ENCODE measurements around the gene CFAP299.
A peak's percentile ranks its signal among the peaks of the same experiment; 100 is the strongest.

The CFAP299 gene

DNA sequence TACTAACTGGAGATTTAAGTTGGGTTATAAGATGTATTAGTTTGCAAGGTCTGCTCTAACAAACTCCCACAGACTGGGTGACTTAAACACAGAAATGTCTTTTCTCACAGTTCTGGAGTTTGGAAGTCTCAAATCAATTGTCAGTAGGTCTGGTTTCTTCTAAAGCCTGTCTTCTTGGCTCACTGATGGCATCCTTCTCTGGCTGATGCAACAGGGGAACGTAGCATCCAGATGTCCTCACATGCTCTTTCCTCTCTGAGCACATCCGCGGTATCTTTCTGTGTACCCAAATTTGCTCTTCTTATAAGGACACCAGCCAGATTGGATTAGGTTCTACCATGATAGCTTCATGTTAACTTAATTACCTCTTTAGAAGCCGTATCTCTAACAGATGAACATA is 631.8 kb downstream of the CFAP299 start:
- Histone ChIP-seq H3K27me3 (no peaks in the 10 kb centered on the region), H3K9me3 (replicated peaks in 1 of 11) (0 out of 22 replicates have a peak, but pooled peaks cover 0 to 5% (median 0%) of the 10 kb centered on the region in 11 experiments), H3K27ac (no peak overlapping the region), H3K4me1 (no peaks in the 10 kb centered on the region), H3K4me2 (no peak overlapping the region), H3K36me3 (no peaks in the 10 kb centered on the region), H3K9ac (no peak overlapping the region), H3K4me3 (no peak overlapping the region), H4K20me1 (no peaks in the 10 kb centered on the region)
- TF ChIP-seq Cebpa-rat (IDR thresholded peaks at IDR 0.05) = no peak

DNA sequence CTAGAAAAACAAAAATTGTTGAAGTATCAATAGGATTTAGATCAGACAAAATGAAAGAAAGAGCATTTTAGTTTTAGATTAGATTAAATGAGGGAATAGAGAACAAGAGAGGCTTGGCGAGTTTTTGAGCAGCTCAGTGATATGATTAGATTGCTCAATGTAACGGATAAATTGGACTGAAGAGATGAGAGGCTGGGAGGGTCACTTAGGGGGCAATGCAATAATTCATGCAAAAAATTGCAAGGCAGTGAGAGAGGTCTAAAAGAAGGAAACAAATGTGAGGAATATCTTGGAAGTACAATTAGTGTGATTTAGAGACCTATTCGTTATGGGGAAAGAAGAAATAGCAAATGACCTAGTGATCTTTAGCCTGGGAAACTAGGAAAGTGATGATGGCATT is 644.7 kb downstream of the CFAP299 start:
- Histone ChIP-seq H4K20me1 (no peaks in the 10 kb centered on the region), H3K9ac (no peak overlapping the region), H3K27me3 (no peaks in the 10 kb centered on the region), H3K4me3 (no peak overlapping the region), H3K4me1 (no peaks in the 10 kb centered on the region), H3K4me2 (no peak overlapping the region), H3K9me3 (replicated peaks in 1 of 11) (peaks cover 0 to 4% (median 0%) of the 10 kb centered on the region in 11 experiments; a peak in 1 of 22 replicates), H3K36me3 (no peaks in the 10 kb centered on the region), H3K27ac (no peak overlapping the region)
- TF ChIP-seq Cebpa-rat (IDR thresholded peaks at IDR 0.05) = no peak

DNA sequence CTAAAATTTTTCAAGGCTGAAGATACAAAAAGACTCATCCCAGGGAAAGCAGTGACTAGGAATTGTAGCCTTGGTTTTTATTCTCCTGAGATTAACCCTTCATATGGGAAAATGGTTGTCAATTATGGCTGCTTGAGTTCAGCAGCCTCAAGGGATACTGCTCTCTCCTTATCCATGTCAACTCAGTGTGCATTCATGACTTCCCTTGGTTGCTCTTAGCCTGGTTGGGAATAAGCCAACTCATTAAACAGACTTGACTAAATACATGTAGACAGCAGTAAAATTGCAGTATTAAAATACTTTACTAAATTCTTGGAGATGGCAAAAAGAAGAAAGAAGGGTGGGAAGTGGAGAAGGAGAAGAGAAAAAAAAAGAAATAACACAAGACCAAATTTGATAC is 650.5 kb downstream of the CFAP299 start:
- H3K4me1 ChIP-seq = peaks cover 0 to 12% (median 10%) of the 10 kb centered on the region in 10 experiments; a peak in 14 of 20 replicates
- no peak for TF ChIP-seq Cebpa-rat (IDR thresholded peaks at IDR 0.05)
- no peak overlapping the region for H3K4me2 ChIP-seq
- no peak overlapping the region for H3K4me3 ChIP-seq
- H3K9ac ChIP-seq = no peak overlapping the region
- H4K20me1 ChIP-seq = no peaks in the 10 kb centered on the region
- H3K27me3 ChIP-seq = no peaks in the 10 kb centered on the region
- H3K9me3 ChIP-seq (replicated peaks in 1 of 11) = 0 out of 22 replicates have a peak, but pooled peaks cover 0 to 4% (median 0%) of the 10 kb centered on the region in 11 experiments
- H3K36me3 ChIP-seq = no peaks in the 10 kb centered on the region
- H3K27ac ChIP-seq = no peak overlapping the region

DNA sequence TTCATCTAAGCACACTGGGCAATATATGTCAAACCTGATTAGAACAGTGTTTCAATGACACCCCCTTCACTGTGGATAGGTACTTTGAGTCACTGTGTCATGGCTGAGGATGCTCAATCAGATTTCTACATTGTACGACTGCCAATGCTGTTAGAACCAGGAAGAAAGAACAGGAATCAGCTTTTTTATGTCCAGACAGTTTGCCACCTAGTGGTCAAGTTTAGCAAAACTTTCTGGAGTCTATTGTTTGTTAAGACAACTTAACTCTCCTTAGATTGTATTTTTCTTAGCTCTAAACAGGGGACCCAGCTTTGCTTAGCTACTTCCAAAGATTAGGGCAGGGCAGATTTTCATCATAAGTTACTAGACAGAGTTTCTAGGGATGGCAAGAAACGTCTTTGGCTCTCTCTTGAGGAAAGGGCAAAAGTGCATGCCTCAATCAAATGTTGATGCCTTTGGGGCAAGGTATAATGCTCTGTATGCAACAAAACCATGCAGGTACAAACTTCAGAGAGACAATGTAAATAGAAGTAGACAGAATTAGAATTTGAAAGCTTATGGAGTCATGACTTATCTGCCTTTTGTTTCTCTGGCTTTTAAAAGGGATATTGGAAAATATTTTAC is 654.5 kb downstream of the CFAP299 start:
- Histone ChIP-seq H3K36me3 (no peaks in the 10 kb centered on the region), H3K4me3 (no peak overlapping the region), H3K9me3 (replicated peaks in 1 of 11) (no peaks in the 10 kb centered on the region), H4K20me1 (no peaks in the 10 kb centered on the region), H3K4me2 (peak overlapping the region in 5 of 11 experiments; percentile 10 to 41 (median 29); a peak in 6 of 22 replicates), H3K9ac (peak overlapping the region in 1 of 11 experiments; percentile 30; a peak in 2 of 22 replicates), H3K27ac (peak overlapping the region in 8 of 11 experiments; percentile 34 to 68 (median 51); a peak in 14 of 22 replicates), H3K27me3 (no peaks in the 10 kb centered on the region), H3K4me1 (peaks cover 0 to 14% (median 11%) of the 10 kb centered on the region in 10 experiments; a peak in 14 of 20 replicates)
- no peak for TF ChIP-seq Cebpa-rat (IDR thresholded peaks at IDR 0.05)

DNA sequence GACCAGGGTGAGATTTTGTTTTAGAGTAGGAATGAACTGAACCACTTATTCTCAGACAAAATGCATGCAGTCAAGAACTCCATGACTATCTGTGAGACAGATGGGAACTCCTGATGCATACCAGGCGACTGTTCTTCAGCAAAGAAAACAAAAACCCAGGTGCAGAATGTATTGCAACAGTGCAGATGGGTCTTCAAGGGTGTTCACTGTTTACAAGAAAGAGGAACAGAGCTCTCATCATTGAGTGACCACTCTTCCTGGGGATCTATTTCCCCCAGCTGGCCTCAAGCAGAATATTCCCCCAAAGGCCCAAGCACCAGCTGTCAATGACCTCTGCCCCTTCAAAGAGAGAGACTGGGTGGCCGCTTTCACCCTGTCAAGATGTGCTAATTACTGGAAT is 655.3 kb downstream of the CFAP299 start:
- Histone ChIP-seq H3K36me3 (no peaks in the 10 kb centered on the region), H3K27me3 (no peaks in the 10 kb centered on the region), H3K9ac (no peak overlapping the region; a peak in 1 of 22 replicates), H3K9me3 (replicated peaks in 1 of 11) (no peaks in the 10 kb centered on the region), H3K27ac (peak overlapping the region in 7 of 11 experiments; percentile 34 to 68 (median 57); a peak in 11 of 22 replicates), H4K20me1 (no peaks in the 10 kb centered on the region), H3K4me3 (no peak overlapping the region), H3K4me1 (peaks cover 0 to 14% (median 11%) of the 10 kb centered on the region in 10 experiments; a peak in 14 of 20 replicates), H3K4me2 (peak overlapping the region in 8 of 11 experiments; percentile 10 to 54 (median 29); a peak in 9 of 22 replicates)
- no peak for TF ChIP-seq Cebpa-rat (IDR thresholded peaks at IDR 0.05)

DNA sequence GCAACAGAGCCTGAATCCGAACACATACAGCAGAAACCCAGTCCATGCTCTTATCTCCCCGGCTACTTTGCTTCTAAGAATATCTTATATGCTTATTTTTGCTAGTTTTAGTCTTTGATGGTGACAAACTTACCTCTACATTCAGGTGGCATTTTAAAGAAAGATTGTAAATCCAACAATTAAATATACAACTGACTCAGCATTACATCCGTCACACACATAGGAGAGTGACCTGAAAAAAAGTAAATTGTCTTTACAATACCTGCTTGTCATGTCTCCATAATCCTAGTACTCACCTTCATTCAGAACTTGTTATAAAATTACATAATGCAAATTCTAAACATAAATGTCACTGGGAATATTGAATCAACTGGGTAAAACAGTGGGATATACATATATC is 664.4 kb downstream of the CFAP299 start:
- H3K27ac ChIP-seq = no peak overlapping the region
- no peak overlapping the region for H3K9ac ChIP-seq
- no peak overlapping the region for H3K4me2 ChIP-seq
- no peak overlapping the region for H3K4me3 ChIP-seq
- no peaks in the 10 kb centered on the region for H3K9me3 ChIP-seq (replicated peaks in 1 of 11)
- H4K20me1 ChIP-seq = no peaks in the 10 kb centered on the region
- TF ChIP-seq Cebpa-rat (IDR thresholded peaks at IDR 0.05) = no peak
- H3K36me3 ChIP-seq = no peaks in the 10 kb centered on the region
- peaks cover 0 to 15% (median 10%) of the 10 kb centered on the region in 10 experiments; a peak in 16 of 20 replicates for H3K4me1 ChIP-seq
- H3K27me3 ChIP-seq = no peaks in the 10 kb centered on the region

DNA sequence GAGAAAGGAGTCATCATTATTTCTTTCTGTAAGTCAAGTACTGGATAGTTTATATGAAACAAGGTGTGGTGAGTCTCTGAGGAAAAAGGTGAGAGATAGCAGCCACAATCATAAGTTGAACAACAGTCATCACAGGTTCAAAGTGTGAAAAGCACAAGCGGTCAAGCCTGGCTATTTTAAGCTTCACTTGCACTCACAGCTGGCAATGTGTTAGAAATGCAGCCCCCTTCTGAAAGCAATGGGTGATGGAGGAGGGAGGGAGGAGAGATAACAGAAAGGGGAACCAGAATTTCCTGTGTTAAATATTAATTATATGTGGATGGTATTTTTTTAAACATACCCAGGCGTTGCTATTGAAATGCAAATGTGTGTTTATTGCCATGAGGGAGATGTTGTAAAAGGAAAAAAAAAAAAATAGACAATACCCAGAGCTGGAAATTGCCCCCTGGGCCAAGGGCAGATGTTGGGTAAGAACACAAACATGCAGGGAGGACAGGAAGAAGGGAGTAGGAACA is 668.1 kb downstream of the CFAP299 start:
- TF ChIP-seq Cebpa-rat (IDR thresholded peaks at IDR 0.05) = no peak

DNA sequence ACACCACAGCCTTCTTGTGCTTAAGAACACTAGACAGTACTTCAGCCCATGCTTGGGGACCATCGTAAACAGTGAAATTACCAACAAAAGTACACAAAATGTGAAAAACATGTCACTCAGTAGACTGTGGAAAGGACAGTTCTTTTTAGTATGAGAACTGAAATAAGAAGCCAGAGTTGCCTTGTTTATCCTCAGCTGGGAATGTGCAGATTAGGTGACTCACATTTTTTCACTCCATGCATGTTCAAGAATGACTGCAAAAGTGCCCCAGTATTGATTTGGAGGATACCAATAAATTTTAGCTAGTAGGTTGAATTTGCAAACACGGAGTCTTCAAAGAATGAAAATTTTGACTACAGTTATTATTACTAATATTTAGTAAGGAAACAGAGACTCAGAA is 671.9 kb downstream of the CFAP299 start:
- no peak overlapping the region for H3K9ac ChIP-seq
- H3K4me1 ChIP-seq = peaks cover 0 to 15% (median 10%) of the 10 kb centered on the region in 10 experiments; a peak in 16 of 20 replicates
- H3K27ac ChIP-seq = no peak overlapping the region
- no peak overlapping the region for H3K4me2 ChIP-seq
- peaks cover 0 to 20% (median 5%) of the 10 kb centered on the region in 11 experiments; a peak in 11 of 22 replicates for H3K9me3 ChIP-seq (replicated peaks in 1 of 11)
- no peak for TF ChIP-seq Cebpa-rat (IDR thresholded peaks at IDR 0.05)
- H3K36me3 ChIP-seq = no peaks in the 10 kb centered on the region
- H4K20me1 ChIP-seq = no peaks in the 10 kb centered on the region
- no peaks in the 10 kb centered on the region for H3K27me3 ChIP-seq
- H3K4me3 ChIP-seq = no peak overlapping the region

More for the DNA sequence above, 668.1 kb downstream of the CFAP299 start:
- H4K20me1 ChIP-seq = no peaks in the 10 kb centered on the region
- peak overlapping the region in 10 of 11 experiments; percentile 4 to 57 (median 32); a peak in 17 of 22 replicates for H3K4me2 ChIP-seq
- H3K27ac ChIP-seq = no peak overlapping the region
- no peak overlapping the region for H3K4me3 ChIP-seq
- no peak overlapping the region for H3K9ac ChIP-seq
- peaks cover 0 to 7% (median 0%) of the 10 kb centered on the region in 11 experiments; a peak in 2 of 22 replicates for H3K9me3 ChIP-seq (replicated peaks in 1 of 11)
- no peaks in the 10 kb centered on the region for H3K27me3 ChIP-seq
- no peaks in the 10 kb centered on the region for H3K36me3 ChIP-seq
- H3K4me1 ChIP-seq = peaks cover 0 to 15% (median 10%) of the 10 kb centered on the region in 10 experiments; a peak in 16 of 20 replicates

All from BLaER1 treated with 17β-estradiol and CSF1 and Interleukin-3, amounts not matched to agents 10 nM and 100 nM (cell line).